Activated naive CD4-positive, alpha-beta T cell treated with anti-CD3 and anti-CD28 coated beads for 36 hours (primary cell): ENCODE results near the gene SNRPA. TPM values are rescaled to one million over a fixed set of nuclear protein-coding genes. Genes with fewer than 3 reads are reported as not detected.

Source experiments
- CTCF ChIA-PET: fragments of 350-600 bp; sonication (Branson Sonifier 250); formaldehyde crosslinking; loops from one replicate; lab custom pipeline; 2021; ENCODE audit warnings: antibody characterized with exemption; lab: Charles Lee
- DNase-seq: peaks from one replicate; pipeline ENCODE4 v3.0.0-alpha.2; 2020
- H3K27ac Mint-ChIP-seq: one replicate; pipeline ENCODE4 v1.8.0; 2021; ENCODE audit warnings: mild to moderate bottlenecking, mixed read lengths
- H3K27me3 Mint-ChIP-seq: one replicate; pipeline ENCODE4 v1.8.0; 2021; ENCODE audit warnings: low read depth, mixed read lengths
- H3K36me3 Mint-ChIP-seq: one replicate; pipeline ENCODE4 v1.8.0; 2021; ENCODE audit warnings: low read depth, mixed read lengths
- H3K4me1 Mint-ChIP-seq: one replicate; pipeline ENCODE4 v1.8.0; 2021; ENCODE audit warnings: low read depth, mixed read lengths
- H3K4me3 Mint-ChIP-seq: one replicate; pipeline ENCODE4 v1.8.0; 2021; ENCODE audit warnings: mild to moderate bottlenecking, moderate library complexity, mixed read lengths
- H3K9me3 Mint-ChIP-seq: one replicate; pipeline ENCODE4 v1.8.0; 2021; ENCODE audit warnings: mixed read lengths
- intact Hi-C: fragments of 100-400 bp; cut with micrococcal nuclease; formaldehyde crosslinking; loops from one replicate; pipeline ENCODE4 v1.15.1; 2023
- total RNA-seq, 2 experiments: library from RNA; stranded (reverse); gene quantifications; one replicate each; pipeline ENCODE4 v1.2.3, GENCODE V29; 2021

Gene SNRPA
- total RNA-seq, 2 experiments from 2014 or later = 264 to 312 TPM

DNA sequence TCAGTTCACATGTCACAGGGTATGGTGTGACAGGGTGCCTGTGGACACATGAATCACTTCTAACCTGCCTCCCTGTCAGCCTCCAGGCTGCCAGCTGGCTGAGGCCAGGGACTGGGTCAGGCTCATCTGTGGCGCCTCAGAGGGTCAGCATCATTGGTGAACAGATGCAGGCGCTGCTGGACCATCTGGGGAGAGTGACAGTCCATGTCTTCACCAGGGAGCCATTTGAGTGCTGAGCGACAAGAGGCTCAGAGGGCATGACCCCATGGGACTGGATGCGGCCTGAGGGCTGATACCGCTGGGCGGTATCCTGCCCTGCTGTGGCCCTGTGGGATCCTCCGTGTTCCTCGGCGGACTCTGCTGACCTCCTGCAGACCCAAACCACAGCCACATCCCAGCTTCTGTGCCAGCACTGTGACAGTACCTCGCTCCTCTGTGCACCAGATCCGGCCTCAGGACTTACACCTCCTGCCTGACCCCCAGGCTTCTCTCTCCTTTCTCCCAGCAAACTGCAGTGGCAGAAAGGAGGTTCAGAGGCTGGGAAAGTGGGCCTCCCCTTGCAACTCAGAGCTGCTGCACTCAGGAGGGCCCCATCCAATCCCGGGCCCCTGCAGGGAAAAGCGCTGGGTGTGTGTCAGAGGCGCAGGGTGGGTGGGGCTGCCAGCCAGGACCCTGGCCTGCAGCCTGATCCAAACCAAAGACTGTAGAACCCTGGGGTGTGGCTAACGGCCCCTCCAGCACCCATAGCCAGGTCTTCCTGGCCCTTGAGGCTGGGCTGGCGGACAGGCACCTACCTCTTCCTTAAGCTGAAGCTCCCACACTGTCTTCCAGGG, 10.9 kb upstream of the SNRPA start:
- CTCF ChIA-PET = interaction anchor here (0.5 kb wide), 1 partner anchor 435 kb away, joined by 3 read pairs; no protein-coding TSS in a partner anchor
- H3K27me3 Mint-ChIP-seq = no peaks in the 10 kb centered on the region
- no peak for DNase-seq
- peaks cover 12% of the 10 kb centered on the region for H3K36me3 Mint-ChIP-seq
- no peak overlapping the region for H3K4me3 Mint-ChIP-seq
- intact Hi-C loops = no loop called here
- no peaks in the 10 kb centered on the region for H3K9me3 Mint-ChIP-seq
- H3K27ac Mint-ChIP-seq = no peak overlapping the region
- H3K4me1 Mint-ChIP-seq = no peaks in the 10 kb centered on the region

DNA sequence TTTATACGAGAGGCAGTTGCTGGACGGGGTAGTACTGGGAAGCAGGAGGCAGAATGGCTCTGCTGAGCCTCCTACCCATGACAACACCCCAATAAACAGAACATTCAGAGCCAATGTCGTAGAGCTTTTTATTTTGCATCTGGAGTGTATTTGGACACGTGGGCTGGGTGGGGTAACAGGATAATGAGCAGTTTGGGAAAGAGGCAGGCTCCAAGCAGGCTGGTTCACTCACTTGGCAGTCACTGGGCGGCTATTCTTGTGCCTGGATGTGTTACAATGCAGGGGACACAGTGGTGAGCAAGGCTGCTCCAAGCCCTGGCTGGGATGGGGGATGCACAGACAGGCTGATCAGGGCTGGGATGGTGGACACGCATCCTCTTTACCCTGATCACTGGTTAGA, 10.3 kb upstream of the SNRPA start:
- CTCF ChIA-PET = no interaction called here
- intact Hi-C loops = no loop called here
- Mint-ChIP-seq H3K36me3 (peaks cover 7% of the 10 kb centered on the region), H3K27ac (no peak overlapping the region), H3K4me3 (no peak overlapping the region), H3K27me3 (no peaks in the 10 kb centered on the region), H3K4me1 (no peaks in the 10 kb centered on the region), H3K9me3 (no peaks in the 10 kb centered on the region)
- no peak for DNase-seq

DNA sequence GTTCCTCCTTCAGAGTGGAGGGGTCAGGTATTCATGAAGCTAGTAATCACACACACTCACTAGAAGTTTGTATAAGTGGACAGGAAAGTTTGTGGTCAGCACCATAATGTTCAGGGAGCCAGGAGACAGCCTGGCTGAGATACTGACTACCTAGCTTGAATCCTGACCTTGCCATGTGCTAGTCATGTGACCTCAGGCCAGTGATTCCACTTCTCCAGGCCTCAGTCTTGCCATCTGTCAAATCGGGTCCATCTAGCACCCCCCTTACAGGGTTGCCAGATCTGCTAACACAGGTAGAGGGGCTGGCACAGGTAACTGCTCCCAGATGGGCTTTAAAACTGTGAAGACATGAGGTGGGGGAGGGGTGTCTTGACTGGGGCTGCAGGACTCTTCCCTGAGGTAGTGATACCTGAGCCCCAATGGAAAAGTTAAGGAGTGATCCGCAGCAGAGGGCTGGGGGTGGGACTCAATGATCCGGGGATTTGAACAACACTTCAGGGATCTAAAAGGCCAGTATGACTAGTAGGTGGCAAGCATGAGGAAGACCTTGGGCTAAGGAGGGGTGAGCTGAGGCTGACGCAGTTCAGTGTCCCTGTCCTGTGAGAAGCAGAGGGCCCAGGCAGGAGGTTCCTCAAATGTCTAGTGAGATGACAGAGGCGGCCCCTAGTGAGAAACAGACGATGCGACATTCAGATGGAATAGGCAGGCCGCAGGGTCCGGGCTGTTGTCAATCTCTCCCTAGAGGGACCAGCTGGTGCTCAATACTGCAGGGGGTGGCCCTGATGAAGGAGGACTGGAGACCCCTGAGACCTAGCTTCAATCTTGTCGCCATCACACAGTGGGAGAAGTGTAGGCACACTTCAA, 9.2 kb upstream of the SNRPA start:
- Mint-ChIP-seq H3K27me3 (no peaks in the 10 kb centered on the region), H3K9me3 (no peaks in the 10 kb centered on the region), H3K4me3 (no peak overlapping the region), H3K27ac (no peak overlapping the region), H3K36me3 (peaks cover 5% of the 10 kb centered on the region), H3K4me1 (no peaks in the 10 kb centered on the region)
- CTCF ChIA-PET = interaction anchor here (1.2 kb wide), 1 partner anchor 78 kb away, joined by 4 read pairs; no protein-coding TSS in a partner anchor
- intact Hi-C loops = no loop called here
- no peak for DNase-seq

DNA sequence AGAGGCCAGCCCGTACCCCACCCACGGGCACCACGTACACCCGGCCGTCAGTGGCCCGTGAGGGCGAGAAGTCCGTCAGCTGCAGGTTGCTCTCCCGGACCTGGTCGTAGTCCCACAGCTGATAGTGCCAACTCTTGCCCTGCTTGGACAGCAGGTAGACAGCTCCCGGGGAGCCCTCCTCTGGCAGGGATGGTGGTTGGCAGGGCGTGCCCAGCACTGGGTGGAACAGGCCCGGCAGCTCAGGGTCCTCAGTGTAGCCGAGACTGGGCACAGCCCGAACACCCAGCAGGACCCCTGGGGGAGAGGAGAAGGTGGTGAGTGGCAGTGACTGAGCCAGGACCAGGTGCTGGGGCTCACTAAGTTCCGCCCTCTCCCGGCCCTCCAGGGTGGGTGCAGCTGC, 8.5 kb upstream of the SNRPA start:
- Mint-ChIP-seq H3K4me1 (no peaks in the 10 kb centered on the region), H3K36me3 (peaks cover 4% of the 10 kb centered on the region), H3K9me3 (no peaks in the 10 kb centered on the region), H3K4me3 (no peak overlapping the region), H3K27ac (no peak overlapping the region), H3K27me3 (no peaks in the 10 kb centered on the region)
- intact Hi-C loops = no loop called here
- CTCF ChIA-PET = interaction anchor here (1.2 kb wide), 1 partner anchor 78 kb away, joined by 4 read pairs; no protein-coding TSS in a partner anchor
- no peak for DNase-seq

DNA sequence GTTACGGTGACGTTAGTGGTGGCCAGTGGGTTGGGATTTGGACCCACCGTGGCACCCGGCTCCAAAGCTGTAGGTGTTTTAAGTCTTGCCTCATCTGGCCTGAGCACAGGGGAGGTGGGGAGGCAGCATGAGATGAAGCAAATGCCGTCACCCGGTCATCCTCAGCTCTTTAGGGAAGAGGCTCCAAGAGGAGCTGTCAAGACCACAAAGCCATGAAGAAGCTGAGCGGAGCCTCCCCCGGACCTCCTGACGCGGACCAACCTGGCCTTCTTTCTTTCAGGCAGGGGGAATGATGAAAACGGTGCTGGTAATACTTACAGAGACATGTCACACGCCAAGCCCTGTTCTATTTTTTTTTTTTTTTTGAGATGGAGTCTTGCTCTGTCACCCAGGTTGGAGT, 8.1 kb upstream of the SNRPA start:
- no peak for DNase-seq
- intact Hi-C loops = no loop called here
- H3K4me3 Mint-ChIP-seq = no peak overlapping the region
- H3K27ac Mint-ChIP-seq = no peak overlapping the region
- H3K4me1 Mint-ChIP-seq = no peaks in the 10 kb centered on the region
- no peaks in the 10 kb centered on the region for H3K27me3 Mint-ChIP-seq
- CTCF ChIA-PET = interaction anchor here (0.6 to 1.1 kb wide), 2 partner anchors 21 to 64 kb away, joined by 3 to 4 read pairs; no protein-coding TSS in a partner anchor
- H3K36me3 Mint-ChIP-seq = peaks cover 2% of the 10 kb centered on the region
- no peaks in the 10 kb centered on the region for H3K9me3 Mint-ChIP-seq

DNA sequence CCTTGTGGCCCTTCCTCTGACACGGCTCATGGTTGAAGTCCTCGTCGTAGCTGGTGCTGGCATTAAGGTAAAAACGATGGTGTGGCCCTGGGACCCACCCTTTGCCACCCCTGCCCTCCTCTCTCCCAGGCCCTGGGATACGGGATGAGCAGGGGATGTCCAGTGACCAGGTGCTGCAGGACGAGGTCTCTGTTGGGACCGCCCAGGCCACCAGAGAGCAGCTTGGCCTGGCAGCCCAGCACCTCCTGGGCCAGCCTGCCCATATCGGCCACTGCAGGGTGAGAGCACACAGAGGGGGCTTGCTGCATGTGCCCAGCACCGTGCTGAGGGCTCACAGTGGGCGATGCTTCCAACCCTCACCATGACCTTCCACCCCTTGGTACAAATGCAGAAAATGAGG, 7.1 kb upstream of the SNRPA start:
- Mint-ChIP-seq H3K27ac (no peak overlapping the region), H3K27me3 (no peaks in the 10 kb centered on the region)

DNA sequence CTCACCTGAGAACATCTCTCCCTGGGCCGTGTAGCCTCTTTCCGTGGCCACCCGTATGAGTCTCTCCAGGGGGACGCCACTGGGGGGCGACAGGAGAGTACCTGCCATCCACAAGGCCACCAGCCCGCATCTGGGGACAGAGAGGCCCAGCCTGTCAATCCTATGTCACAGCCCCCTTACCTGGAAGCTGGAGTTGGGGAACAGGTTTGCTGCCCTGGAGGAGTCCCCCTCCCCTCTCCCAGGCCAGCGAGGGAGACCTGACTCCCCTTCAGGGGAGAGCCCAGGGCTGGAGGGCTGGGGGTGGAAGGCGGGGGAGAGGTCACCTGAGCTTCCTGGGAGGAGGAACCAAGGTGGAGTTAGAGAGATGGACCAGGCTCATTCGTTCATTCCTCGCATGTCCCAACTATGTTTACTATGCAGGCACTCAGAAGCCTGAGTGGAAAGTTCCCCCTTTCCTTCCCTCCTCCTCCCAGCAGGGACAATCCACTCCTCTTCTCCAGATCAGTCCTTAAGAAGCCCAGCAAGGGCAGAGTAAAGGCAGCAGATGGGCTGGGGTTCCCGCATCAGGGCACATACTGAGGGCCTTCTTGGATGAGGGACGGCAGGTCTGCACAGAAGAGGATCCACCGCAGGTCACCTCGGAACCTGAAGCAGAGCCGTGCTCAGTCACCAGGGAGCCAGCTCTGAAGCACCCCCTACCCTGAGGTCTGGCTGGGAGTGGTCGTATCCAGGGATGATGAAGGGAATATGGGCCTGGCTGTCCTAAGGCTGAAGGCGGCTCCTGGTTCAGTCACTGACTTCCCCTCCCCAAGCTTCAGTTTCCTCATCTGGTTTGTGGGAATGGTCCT, 6.2 kb upstream of the SNRPA start:
- CTCF ChIA-PET = interaction anchor here (0.6 to 1.0 kb wide), 4 partner anchors 11 to 400 kb away, joined by 3 to 4 read pairs (median 3); no protein-coding TSS in a partner anchor
- Mint-ChIP-seq H3K27me3 (no peaks in the 10 kb centered on the region), H3K36me3 (peaks cover 2% of the 10 kb centered on the region), H3K27ac (no peak overlapping the region), H3K4me3 (no peak overlapping the region), H3K4me1 (peaks cover 9% of the 10 kb centered on the region), H3K9me3 (no peaks in the 10 kb centered on the region)
- intact Hi-C loops = no loop called here
- DNase-seq = peak; percentile 62

More for the DNA sequence above, 7.1 kb upstream of the SNRPA start:
- Mint-ChIP-seq H3K4me1 (peaks cover 4% of the 10 kb centered on the region), H3K9me3 (no peaks in the 10 kb centered on the region), H3K36me3 (peaks cover 2% of the 10 kb centered on the region), H3K4me3 (no peak overlapping the region)
- intact Hi-C loops = no loop called here
- CTCF ChIA-PET = interaction anchor here (0.8 to 1.1 kb wide), 4 partner anchors 10 to 81 kb away, joined by 3 to 4 read pairs (median 4); no protein-coding TSS in a partner anchor
- no peak for DNase-seq

DNA sequence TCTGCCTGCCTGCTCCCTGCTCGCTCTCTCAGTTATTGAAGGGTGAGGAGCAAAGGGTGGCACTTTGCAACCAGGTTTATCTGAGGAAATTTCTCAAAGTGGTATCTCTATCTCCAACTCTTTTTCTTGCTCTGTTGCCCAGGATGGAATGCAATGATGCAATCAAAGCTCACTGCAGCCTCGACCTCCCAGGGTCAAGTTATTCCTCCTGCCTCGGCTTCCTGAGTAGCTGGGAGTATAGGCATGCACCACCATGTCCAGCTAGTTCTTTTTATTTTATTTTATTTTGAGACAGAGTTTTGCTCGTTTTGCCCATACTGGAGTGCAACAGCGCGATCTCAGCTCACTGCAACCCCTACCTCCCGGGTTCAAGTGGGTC, 5.6 kb upstream of the SNRPA start:
- intact Hi-C loops = no loop called here
- Mint-ChIP-seq H3K27me3 (no peaks in the 10 kb centered on the region), H3K4me1 (peaks cover 13% of the 10 kb centered on the region), H3K27ac (no peak overlapping the region), H3K36me3 (peaks cover 5% of the 10 kb centered on the region), H3K4me3 (no peak overlapping the region), H3K9me3 (no peaks in the 10 kb centered on the region)
- CTCF ChIA-PET = interaction anchor here (0.6 kb wide), 1 partner anchor 399 kb away, joined by 3 read pairs; no protein-coding TSS in a partner anchor
- DNase-seq = no peak

DNA sequence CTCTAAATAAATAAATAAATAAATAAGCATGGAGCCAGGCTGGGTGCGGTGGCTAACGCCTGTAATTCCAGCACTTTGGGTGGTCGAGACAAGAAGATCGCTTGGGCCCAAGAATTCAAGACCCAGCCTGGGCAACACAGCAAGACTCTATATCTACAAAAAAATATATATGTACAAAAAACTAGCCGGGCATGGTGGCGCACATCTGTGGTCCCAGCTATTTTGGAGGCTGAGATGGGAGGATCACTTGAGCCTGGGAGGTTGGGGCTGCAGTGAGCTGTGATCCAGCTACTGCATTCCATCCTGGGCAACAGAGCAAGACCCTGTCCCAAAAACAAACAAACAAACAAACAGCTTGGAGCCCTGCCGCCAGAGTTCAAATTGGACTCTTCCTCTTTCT, 3.5 kb upstream of the SNRPA start:
- no peak for DNase-seq
- intact Hi-C loops = no loop called here
- Mint-ChIP-seq H3K9me3 (no peaks in the 10 kb centered on the region), H3K36me3 (peaks cover 18% of the 10 kb centered on the region), H3K4me3 (no peak overlapping the region), H3K27me3 (no peaks in the 10 kb centered on the region), H3K4me1 (peaks cover 17% of the 10 kb centered on the region), H3K27ac (no peak overlapping the region)
- CTCF ChIA-PET = interaction anchor here (1.2 to 1.4 kb wide), 2 partner anchors 30 to 58 kb away, joined by 3 read pairs; partner anchors contain the start of gene RAB4B

DNA sequence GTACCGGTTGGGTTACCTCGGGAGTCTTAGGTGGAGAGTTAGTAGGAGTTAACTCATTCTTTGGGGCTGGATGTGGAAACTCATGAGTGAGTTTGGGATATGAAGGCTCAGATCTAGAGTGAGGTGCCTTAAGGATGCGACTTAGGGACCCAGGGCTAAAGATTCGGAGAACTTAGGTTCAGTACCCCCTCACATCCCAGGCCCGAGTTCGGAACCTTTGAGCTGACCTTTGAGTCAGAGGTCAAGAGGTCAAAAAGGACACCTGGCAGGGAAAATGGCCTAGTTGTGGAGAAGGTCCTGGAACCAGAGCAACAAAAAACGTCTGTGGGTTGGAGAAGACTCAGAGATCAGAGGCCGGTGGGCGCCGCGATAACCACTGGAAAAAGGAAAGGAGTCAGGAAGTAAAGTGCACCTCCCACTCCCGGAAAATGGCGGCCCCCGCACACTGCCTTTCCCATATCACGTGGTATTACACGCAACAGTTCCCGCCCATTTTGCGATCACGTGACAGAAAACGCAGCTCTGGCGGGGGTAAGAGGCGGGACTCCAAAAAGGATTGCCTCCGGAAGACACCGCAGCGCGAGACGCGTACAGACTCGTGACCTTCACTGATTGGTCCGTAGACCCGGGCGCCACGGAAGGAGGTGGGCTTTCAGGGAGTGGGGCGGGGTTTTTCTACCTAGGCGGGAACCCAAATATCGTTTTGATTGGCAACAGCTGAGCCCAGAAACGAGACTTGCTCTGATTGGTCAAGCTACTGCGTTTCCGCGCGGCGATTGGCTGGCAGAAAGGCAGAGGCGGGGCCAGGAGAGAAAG, 737 bp upstream of the SNRPA start, which contains the start of gene ACTMAP:
TSS of gene ACTMAP (minus strand) at position 420 of the 816 bp plus-strand sequence. CDS start 674 bp downstream, outside the sequence.
- DNase-seq = peak; percentile 100
- intact Hi-C loops = loop anchor here (1.0 to 5.0 kb wide), 10 partner anchors 25 to 513 kb away; partner anchors contain the start of genes COQ8B, RAB4B and SERTAD3
- H3K4me1 Mint-ChIP-seq = peaks cover 33% of the 10 kb centered on the region
- peak within 1 kb of the TSS; percentile 99 for H3K27ac Mint-ChIP-seq
- peak within 1 kb of the TSS; percentile 99 for H3K4me3 Mint-ChIP-seq
- no peaks in the 10 kb centered on the region for H3K9me3 Mint-ChIP-seq
- no peaks in the 10 kb centered on the region for H3K27me3 Mint-ChIP-seq
- H3K36me3 Mint-ChIP-seq = peaks cover 34% of the 10 kb centered on the region
- CTCF ChIA-PET = interaction anchor here (0.9 to 1.3 kb wide), 5 partner anchors 20 to 558 kb away, joined by 3 to 10 read pairs (median 4); no protein-coding TSS in a partner anchor
